PFSK-1 (cell line): ENCODE data around the gene CSF2.

ENCODE experiments used
- SIN3A ChIP-seq: IDR thresholded peaks from 2 replicates; pipeline ENCODE4 v1.6.1; 2012; ENCODE audit warnings: mild to moderate bottlenecking, low read length, moderate library complexity, borderline replicate concordance; ENCODE audit not compliant: insufficient read depth
- TAF1 ChIP-seq: IDR thresholded peaks from 2 replicates; pipeline ENCODE4 v1.6.1; 2012; ENCODE audit warnings: low read length, control low read depth, borderline replicate concordance; ENCODE audit not compliant: insufficient read depth

DNA sequence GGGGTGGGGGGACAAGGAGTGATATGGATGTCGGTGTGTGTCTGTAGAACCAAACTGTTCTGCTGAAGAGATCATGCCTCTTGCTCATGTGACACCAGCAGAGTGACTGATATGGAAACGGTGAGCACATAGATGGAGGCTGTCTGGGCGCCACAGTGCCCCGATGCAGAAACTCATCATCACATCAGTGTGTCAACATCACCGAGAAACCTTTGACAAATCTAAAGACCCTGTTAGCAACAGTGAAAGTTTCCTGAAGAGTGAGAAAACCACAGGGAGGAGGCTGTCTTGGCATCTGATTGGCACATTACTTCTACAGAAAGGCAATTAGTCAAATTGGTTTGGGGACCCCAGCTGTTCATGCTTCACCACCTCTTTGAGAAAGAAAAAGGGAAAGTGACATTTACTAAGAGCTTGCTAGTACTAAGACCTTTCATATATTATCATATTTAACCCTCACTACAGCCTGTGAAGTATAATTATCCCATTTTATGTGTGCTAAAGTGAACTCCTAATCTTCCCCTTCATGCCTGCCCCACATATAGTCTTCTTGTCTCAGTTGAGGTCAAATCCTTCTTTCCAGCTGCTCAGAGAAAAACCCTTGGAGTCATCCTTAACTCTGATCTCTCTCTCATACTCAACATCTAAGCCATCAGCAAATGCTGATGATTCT lies 25.6 kb downstream of the CSF2 start:
- TF ChIP-seq TAF1: no peak
- TF ChIP-seq SIN3A: no peak
